BLaER1 (cell line): Measurements from ENCODE around the gene MFSD11.

ENCODE experiments used
- H3K27ac ChIP-seq: shearing (Covaris generic); formaldehyde crosslinking; 2 replicates; pipeline ENCODE4 v1.8.1; 2022
- H3K27me3 ChIP-seq: shearing (Covaris generic); formaldehyde crosslinking; 2 replicates; pipeline ENCODE4 v1.8.1; 2022
- H3K36me3 ChIP-seq: shearing (Covaris generic); formaldehyde crosslinking; 2 replicates; pipeline ENCODE4 v1.8.1; 2022
- H3K4me1 ChIP-seq: shearing (Covaris generic); formaldehyde crosslinking; 2 replicates; pipeline ENCODE4 v1.8.1; 2022
- H3K4me2 ChIP-seq: shearing (Covaris generic); formaldehyde crosslinking; 2 replicates; pipeline ENCODE4 v1.8.1; 2022
- H3K4me3 ChIP-seq: shearing (Covaris generic); formaldehyde crosslinking; 2 replicates; pipeline ENCODE4 v1.8.1; 2022
- H3K9ac ChIP-seq: shearing (Covaris generic); formaldehyde crosslinking; 2 replicates; pipeline ENCODE4 v1.8.1; 2022
- H3K9me3 ChIP-seq: shearing (Covaris generic); formaldehyde crosslinking; 2 replicates; pipeline ENCODE4 v1.8.1; 2022
- H4K20me1 ChIP-seq: shearing (Covaris generic); formaldehyde crosslinking; 2 replicates; pipeline ENCODE4 v1.8.1; 2022
- Cebpa-rat ChIP-seq: shearing (Covaris generic); IDR thresholded peaks from 2 replicates; pipeline ENCODE4 v1.8.1; 2022

Gene MFSD11

GRCh38 chr17:76826330-76827068, 88.6 kb downstream of the MFSD11 start:
- Histone ChIP-seq H3K9me3 (no peaks in the 10 kb centered on the region), H3K4me1 (peaks cover 78% of the 10 kb centered on the region), H4K20me1 (no peaks in the 10 kb centered on the region), H3K27ac (peak overlapping the region; percentile 62), H3K4me3 (0 out of 2 replicates have a peak overlapping the region, but pooled peaks have one; percentile 14), H3K4me2 (peak overlapping the region; percentile 89), H3K36me3 (no peaks in the 10 kb centered on the region), H3K9ac (no peak overlapping the region), H3K27me3 (no peaks in the 10 kb centered on the region)
- no peak for TF ChIP-seq Cebpa-rat

DNA sequence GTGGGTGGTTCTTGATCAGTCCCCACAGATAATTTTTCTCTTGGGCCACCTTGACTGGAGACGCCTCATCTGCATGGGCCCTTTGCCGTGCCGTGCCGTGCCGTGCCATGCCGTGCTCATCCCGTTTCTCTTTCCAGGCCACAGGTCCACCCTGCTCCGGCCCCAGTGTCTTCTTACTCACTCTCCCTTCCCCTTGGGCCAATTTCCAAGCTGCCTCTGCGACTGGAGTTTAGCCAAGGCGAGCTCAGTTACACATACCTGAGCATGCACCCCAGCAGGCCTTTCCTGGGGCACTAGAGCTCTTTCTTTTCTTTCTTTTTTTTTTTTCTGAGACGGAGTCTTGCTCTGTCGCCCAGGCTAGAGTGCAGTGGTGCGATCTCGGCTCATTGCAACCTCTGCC, 89.8 kb downstream of the MFSD11 start:
- H3K27me3 ChIP-seq: no peaks in the 10 kb centered on the region
- H3K9ac ChIP-seq: no peak overlapping the region
- H3K4me2 ChIP-seq: peak overlapping the region; percentile 89
- no peak overlapping the region for H3K4me3 ChIP-seq
- H3K9me3 ChIP-seq: no peaks in the 10 kb centered on the region
- H4K20me1 ChIP-seq: no peaks in the 10 kb centered on the region
- H3K27ac ChIP-seq: peak overlapping the region; percentile 62
- no peaks in the 10 kb centered on the region for H3K36me3 ChIP-seq
- TF ChIP-seq Cebpa-rat: no peak
- H3K4me1 ChIP-seq: peaks cover 72% of the 10 kb centered on the region
